ENCODE data around the gene MBOAT7.
"Not testable (repeated sequence)": the region's sequence is repeated elsewhere in the genome, so short reads cannot be mapped to it uniquely, and the experiment has no call there.

Gene MBOAT7

DNA sequence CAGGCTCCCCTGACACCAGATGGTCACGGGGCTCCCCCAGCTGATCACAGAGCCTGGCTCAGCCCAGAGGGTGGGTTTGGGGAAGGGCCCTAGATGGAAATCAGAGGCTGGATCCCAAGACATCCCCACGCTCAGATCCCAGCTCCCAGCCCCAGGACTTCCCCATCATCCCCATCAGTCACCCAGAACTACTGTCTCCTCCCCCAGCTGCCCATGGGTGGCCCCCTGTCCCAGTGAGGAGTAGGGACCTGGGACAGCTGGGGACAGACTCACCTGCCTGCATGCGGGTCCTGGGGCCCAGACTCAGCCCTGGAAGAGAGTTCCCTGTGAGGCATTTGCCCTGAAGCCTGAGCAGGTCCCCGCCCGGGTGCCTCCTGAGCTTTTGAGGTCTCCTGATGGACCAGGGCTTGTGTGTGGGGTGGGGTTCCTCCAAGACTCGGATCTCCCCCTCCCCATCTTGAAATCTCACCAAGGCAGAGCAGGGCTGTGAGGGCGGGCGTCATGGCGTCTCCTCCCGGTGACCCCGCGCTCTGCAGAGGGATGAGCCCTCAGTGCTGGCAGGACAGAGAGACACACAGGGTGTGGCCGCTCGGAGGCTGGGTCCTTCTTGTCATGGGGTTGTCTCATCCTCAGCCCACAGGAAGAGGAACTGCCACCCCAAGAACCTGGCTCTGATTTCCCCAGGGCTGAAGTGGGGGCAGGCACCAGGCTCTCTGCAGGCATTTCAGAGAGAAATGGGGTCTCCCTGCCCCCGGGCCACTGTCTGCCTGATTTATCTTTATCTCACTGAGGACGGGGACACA is 33.3 kb upstream of the MBOAT7 start, which contains the start of gene LILRB3:
TSS of gene LILRB3 (minus strand) at position 534 of the 803 bp plus-strand sequence. CDS start at position 503, 31 bp downstream.
- not testable (repeated sequence) for H3K4me3 ChIP-seq (replicated peaks; ENCODE audit: insufficient read depth, low read length); H3K27ac ChIP-seq (replicated peaks); H3K27me3 ChIP-seq (ENCODE audit: insufficient read depth, poor library complexity, severe bottlenecking); DNase-seq (ENCODE audit: low read depth in 1 of 2, low spot score in 1 of 2)
- peak; percentile 19; the same call in 1 of the 2 replicates for TF ChIP-seq SPI1 (IDR thresholded peaks at IDR 0.05; ENCODE audit: borderline replicate concordance, low read depth)

DNA sequence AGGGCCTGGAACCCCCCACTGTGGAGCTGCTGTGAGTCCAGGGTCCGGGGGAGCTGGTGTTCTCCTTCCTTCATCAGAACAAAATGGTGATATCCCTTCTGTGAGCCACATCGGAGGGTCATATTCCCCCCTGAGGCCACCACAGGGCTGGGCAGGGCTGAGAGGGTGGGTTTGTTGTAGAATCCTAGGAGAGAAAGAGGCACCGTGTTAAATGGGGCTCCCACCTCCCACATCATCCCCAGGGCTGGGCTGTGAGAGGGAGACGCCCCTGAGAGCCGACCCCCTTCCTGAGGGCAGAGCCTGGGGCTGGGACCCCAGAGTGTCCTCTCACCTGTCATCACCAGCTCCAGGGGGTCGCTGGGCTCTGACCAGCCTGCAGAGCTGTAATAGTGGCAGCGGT is 32.6 kb upstream of the MBOAT7 start:
- DNase-seq (ENCODE audit: low read depth in 1 of 2, low spot score in 1 of 2); H3K27me3 ChIP-seq (ENCODE audit: insufficient read depth, poor library complexity, severe bottlenecking); H3K4me3 ChIP-seq (replicated peaks; ENCODE audit: insufficient read depth, low read length); H3K27ac ChIP-seq (replicated peaks): not testable (repeated sequence)

GRCh38 chr19:54219702-54220101 is 30.3 kb upstream of the MBOAT7 start:
- H3K4me3 ChIP-seq (replicated peaks; ENCODE audit: insufficient read depth, low read length); H3K27ac ChIP-seq (replicated peaks); H3K27me3 ChIP-seq (ENCODE audit: insufficient read depth, poor library complexity, severe bottlenecking); DNase-seq (ENCODE audit: low read depth in 1 of 2, low spot score in 1 of 2): not testable (repeated sequence)

GRCh38 chr19:54218960-54219661 is 29.7 kb upstream of the MBOAT7 start:
- no peak for DNase-seq (ENCODE audit: low read depth in 1 of 2, low spot score in 1 of 2)
- no peak overlapping the region for H3K4me3 ChIP-seq (replicated peaks; ENCODE audit: insufficient read depth, low read length)
- no peaks in the 10 kb centered on the region for H3K27me3 ChIP-seq (ENCODE audit: insufficient read depth, poor library complexity, severe bottlenecking)
- no peak for TF ChIP-seq GABPA (IDR thresholded peaks at IDR 0.05; ENCODE audit: low read depth)
- TF ChIP-seq CTCF (IDR thresholded peaks at IDR 0.05; ENCODE audit: insufficient read depth, low read length), result no peak
- TF ChIP-seq REST (IDR thresholded peaks at IDR 0.05; ENCODE audit: insufficient replicate concordance, low read depth), result no peak
- TF ChIP-seq POLR2AphosphoS5 (IDR thresholded peaks at IDR 0.05; ENCODE audit: low read depth), result no peak
- TF ChIP-seq SPI1 (IDR thresholded peaks at IDR 0.05; ENCODE audit: borderline replicate concordance, low read depth), result no peak
- H3K27ac ChIP-seq (replicated peaks), result no peak overlapping the region

GRCh38 chr19:54218259-54218658 is 28.9 kb upstream of the MBOAT7 start:
- DNase-seq (ENCODE audit: low read depth in 1 of 2, low spot score in 1 of 2), result no peak
- Histone ChIP-seq H3K27me3 (ENCODE audit: insufficient read depth, poor library complexity, severe bottlenecking) (no peaks in the 10 kb centered on the region), H3K27ac (replicated peaks) (no peak overlapping the region), H3K4me3 (replicated peaks; ENCODE audit: insufficient read depth, low read length) (no peak overlapping the region)
- TF ChIP-seq REST (IDR thresholded peaks at IDR 0.05; ENCODE audit: insufficient replicate concordance, low read depth), result no peak

GRCh38 chr19:54217517-54218247 is 28.3 kb upstream of the MBOAT7 start:
- DNase-seq (ENCODE audit: low read depth in 1 of 2, low spot score in 1 of 2); H3K27ac ChIP-seq (replicated peaks); H3K27me3 ChIP-seq (ENCODE audit: insufficient read depth, poor library complexity, severe bottlenecking); H3K4me3 ChIP-seq (replicated peaks; ENCODE audit: insufficient read depth, low read length): not testable (repeated sequence)
